Stimulated activated CD8-positive, alpha-beta memory T cell treated with anti-CD3 and anti-CD28 coated beads, Interleukin-2, amount 100 ng/mL, for 1 hour (primary cell): ENCODE results near the gene PDK1.

Experiments used
- DNase-seq, 2 donors: peaks; one replicate each; pipeline ENCODE4 v3.0.0-alpha.2; 2020; ENCODE audit warnings: low read depth in 2 of 2

The PDK1 gene

GRCh38 chr2:172640389-172640788, 84.5 kb downstream of the PDK1 start:
- DNase-seq: no peak

- no peak for DNase-seq
Measured at GRCh38 chr2:172642301-172643020, 86.6 kb downstream of the PDK1 start.

GRCh38 chr2:172643142-172643541, 87.3 kb downstream of the PDK1 start:
- no peak for DNase-seq

- DNase-seq: no peak
Measured at GRCh38 chr2:172647439-172647838, 91.5 kb downstream of the PDK1 start.

- no peak for DNase-seq
Measured at GRCh38 chr2:172655091-172655837, 99.4 kb downstream of the PDK1 start.

GRCh38 chr2:172655838-172656573, 100.1 kb downstream of the PDK1 start:
- DNase-seq: no peak
